ENCODE results near the gene DPH2. TPM values are rescaled to one million over a fixed set of nuclear protein-coding genes. Genes with fewer than 3 reads are reported as not detected.

The DPH2 gene
- total RNA-seq, 2 experiments from 2014 or later: 29.6 to 34.1 TPM

DNA sequence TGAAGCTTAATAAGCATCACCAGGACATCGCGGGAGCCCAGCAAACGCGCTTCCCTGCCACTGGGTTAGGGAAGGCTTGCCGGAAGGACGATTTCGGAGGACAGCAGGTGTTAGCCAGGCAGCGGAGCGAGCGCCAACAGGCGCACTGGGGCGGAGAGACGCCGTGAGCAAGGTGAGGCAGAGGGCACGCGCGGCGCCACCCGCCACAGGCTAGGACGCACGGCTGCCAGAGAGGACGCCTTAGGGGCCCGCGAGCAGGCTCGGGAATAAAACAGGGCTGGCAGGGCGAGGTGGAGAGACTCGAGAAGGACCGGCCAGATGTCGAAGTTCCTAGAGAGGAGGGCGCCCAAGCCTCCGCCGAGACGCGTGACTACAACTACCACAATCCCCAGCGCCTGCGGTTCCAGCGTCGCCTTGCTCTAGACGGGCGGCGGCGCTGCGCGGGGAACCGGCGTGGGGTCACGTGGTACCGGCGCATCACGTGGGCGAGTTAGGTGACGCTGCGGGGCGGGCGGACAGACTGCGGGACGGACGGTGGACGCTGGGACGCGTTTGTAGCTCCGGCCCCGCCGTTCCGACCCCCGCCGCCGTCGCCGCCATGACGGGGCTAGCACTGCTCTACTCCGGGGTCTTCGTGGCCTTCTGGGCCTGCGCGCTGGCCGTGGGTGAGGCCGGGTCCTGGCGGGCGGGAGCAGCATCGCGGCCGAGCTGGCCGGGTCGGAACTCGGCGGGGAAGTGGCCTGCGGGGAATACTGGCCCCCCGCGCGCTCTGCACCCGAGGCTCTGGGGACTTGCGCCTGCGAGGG, 4.8 kb downstream of the DPH2 start, which contains the start of gene ATP6V0B:
TSS of gene ATP6V0B (plus strand) at position 518 of the 806 bp plus-strand sequence. CDS start at position 599, 81 bp downstream.
- Mint-ChIP-seq H3K9me3 (no peaks in the 10 kb centered on the region), H3K4me3 (peak within 1 kb of the TSS; percentile 90), H3K4me1 (ENCODE audit: low read depth) (peaks cover 48% of the 10 kb centered on the region), H3K27me3 (no peaks in the 10 kb centered on the region), H3K27ac (peak within 1 kb of the TSS; percentile 90), H3K36me3 (ENCODE audit: low read depth) (peaks cover 48% of the 10 kb centered on the region)
- ATAC-seq: peak; percentile 72
- DNase-seq: peak; percentile 98
- CTCF ChIA-PET: interaction anchor here (0.9 to 4.2 kb wide), 12 partner anchors 15 to 73 kb away, joined by 3 to 20 read pairs (median 5); partner anchors contain the start of gene IPO13
- POLR2A ChIA-PET: interaction anchor here (1.0 to 3.2 kb wide), 12 partner anchors 11 to 69 kb away, joined by 3 to 13 read pairs (median 5); partner anchors contain the start of genes CCDC24 and SLC6A9
- no peak for TF ChIP-seq CTCF (IDR thresholded peaks at IDR 0.05)
- intact Hi-C loops (cut with micrococcal nuclease): no loop called here

GRCh38 chr1:43975249-43975961, 5.6 kb downstream of the DPH2 start:
- DNase-seq (peak; percentile 43), ATAC-seq (peak; percentile 10)
- H3K27ac Mint-ChIP-seq: peak overlapping the region; percentile 79
- peaks cover 50% of the 10 kb centered on the region for H3K4me1 Mint-ChIP-seq (ENCODE audit: low read depth)
- peaks cover 51% of the 10 kb centered on the region for H3K36me3 Mint-ChIP-seq (ENCODE audit: low read depth)
- peak overlapping the region; percentile 90 for H3K4me3 Mint-ChIP-seq
- ChIA-PET POLR2A (interaction anchor here (1.0 to 3.2 kb wide), 11 partner anchors 10 to 68 kb away, joined by 3 to 13 read pairs (median 6); partner anchors contain the start of genes CCDC24 and SLC6A9), CTCF (interaction anchor here (0.9 to 4.2 kb wide), 12 partner anchors 15 to 73 kb away, joined by 3 to 20 read pairs (median 5); partner anchors contain the start of gene IPO13)
- H3K9me3 Mint-ChIP-seq: no peaks in the 10 kb centered on the region
- H3K27me3 Mint-ChIP-seq: no peaks in the 10 kb centered on the region
- no peak for TF ChIP-seq CTCF (IDR thresholded peaks at IDR 0.05)
- intact Hi-C loops (cut with micrococcal nuclease): no loop called here

DNA sequence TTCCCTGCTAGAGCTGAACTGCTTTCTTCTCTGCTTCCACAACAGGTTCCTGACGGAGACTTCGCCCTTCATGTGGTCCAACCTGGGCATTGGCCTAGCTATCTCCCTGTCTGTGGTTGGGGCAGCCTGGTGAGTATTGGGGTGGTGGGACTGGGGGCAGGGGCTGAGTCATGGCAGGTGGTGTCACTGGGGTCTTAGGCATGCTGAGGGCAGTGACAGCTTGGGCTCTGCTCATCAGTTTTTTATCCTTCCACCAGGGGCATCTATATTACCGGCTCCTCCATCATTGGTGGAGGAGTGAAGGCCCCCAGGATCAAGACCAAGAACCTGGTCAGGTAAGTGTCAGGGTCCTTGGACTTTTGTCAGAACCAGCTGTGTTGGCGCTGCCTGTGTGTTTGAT, 6.2 kb downstream of the DPH2 start:
- no peaks in the 10 kb centered on the region for H3K9me3 Mint-ChIP-seq
- H3K36me3 Mint-ChIP-seq (ENCODE audit: low read depth): peaks cover 55% of the 10 kb centered on the region
- ATAC-seq: no peak
- CTCF ChIA-PET: interaction anchor here (1.2 to 4.2 kb wide), 10 partner anchors 14 to 72 kb away, joined by 3 to 20 read pairs (median 5); partner anchors contain the start of gene IPO13
- intact Hi-C loops (cut with micrococcal nuclease): no loop called here
- peak overlapping the region; percentile 90 for H3K4me3 Mint-ChIP-seq
- H3K27ac Mint-ChIP-seq: peak overlapping the region; percentile 79
- POLR2A ChIA-PET: interaction anchor here (1.4 to 3.2 kb wide), 4 partner anchors 12 to 55 kb away, joined by 4 to 13 read pairs (median 9); partner anchors contain the start of genes CCDC24 and SLC6A9
- no peaks in the 10 kb centered on the region for H3K27me3 Mint-ChIP-seq
- peak; percentile 15 for DNase-seq
- H3K4me1 Mint-ChIP-seq (ENCODE audit: low read depth): peaks cover 50% of the 10 kb centered on the region
- TF ChIP-seq CTCF (IDR thresholded peaks at IDR 0.05): no peak

GRCh38 chr1:43976890-43977289, 7.1 kb downstream of the DPH2 start:
- H3K27ac Mint-ChIP-seq: no peak overlapping the region
- CTCF ChIA-PET: interaction anchor here (1.4 to 4.2 kb wide), 5 partner anchors 13 to 71 kb away, joined by 3 to 20 read pairs (median 7); no protein-coding TSS in a partner anchor
- peak overlapping the region; percentile 90 for H3K4me3 Mint-ChIP-seq
- ATAC-seq: no peak
- POLR2A ChIA-PET: interaction anchor here (1.3 kb wide), 1 partner anchor 10 kb away, joined by 3 read pairs; no protein-coding TSS in a partner anchor
- H3K36me3 Mint-ChIP-seq (ENCODE audit: low read depth): peaks cover 53% of the 10 kb centered on the region
- no peak for DNase-seq
- peaks cover 47% of the 10 kb centered on the region for H3K4me1 Mint-ChIP-seq (ENCODE audit: low read depth)
- TF ChIP-seq CTCF (IDR thresholded peaks at IDR 0.05): no peak
- no peaks in the 10 kb centered on the region for H3K27me3 Mint-ChIP-seq
- H3K9me3 Mint-ChIP-seq: no peaks in the 10 kb centered on the region
- intact Hi-C loops (cut with micrococcal nuclease): no loop called here

Data from activated CD8-positive, alpha-beta T cell treated with anti-CD3 and anti-CD28 coated beads for 36 hours (primary cell).